ENCODE data around the gene RPS19.

GRCh38 chr19:41816761-41817160, 43.3 kb upstream of the RPS19 start:
- TF ChIP-seq, protein P1, sequence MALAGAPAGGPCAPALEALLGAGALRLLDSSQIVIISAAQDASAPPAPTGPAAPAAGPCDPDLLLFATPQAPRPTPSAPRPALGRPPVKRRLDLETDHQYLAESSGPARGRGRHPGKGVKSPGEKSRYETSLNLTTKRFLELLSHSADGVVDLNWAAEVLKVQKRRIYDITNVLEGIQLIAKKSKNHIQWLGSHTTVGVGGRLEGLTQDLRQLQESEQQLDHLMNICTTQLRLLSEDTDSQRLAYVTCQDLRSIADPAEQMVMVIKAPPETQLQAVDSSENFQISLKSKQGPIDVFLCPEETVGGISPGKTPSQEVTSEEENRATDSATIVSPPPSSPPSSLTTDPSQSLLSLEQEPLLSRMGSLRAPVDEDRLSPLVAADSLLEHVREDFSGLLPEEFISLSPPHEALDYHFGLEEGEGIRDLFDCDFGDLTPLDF (CRISPR knock-in tag; IDR thresholded peaks at IDR 0.05): no peak
- TF ChIP-seq, protein P2, sequence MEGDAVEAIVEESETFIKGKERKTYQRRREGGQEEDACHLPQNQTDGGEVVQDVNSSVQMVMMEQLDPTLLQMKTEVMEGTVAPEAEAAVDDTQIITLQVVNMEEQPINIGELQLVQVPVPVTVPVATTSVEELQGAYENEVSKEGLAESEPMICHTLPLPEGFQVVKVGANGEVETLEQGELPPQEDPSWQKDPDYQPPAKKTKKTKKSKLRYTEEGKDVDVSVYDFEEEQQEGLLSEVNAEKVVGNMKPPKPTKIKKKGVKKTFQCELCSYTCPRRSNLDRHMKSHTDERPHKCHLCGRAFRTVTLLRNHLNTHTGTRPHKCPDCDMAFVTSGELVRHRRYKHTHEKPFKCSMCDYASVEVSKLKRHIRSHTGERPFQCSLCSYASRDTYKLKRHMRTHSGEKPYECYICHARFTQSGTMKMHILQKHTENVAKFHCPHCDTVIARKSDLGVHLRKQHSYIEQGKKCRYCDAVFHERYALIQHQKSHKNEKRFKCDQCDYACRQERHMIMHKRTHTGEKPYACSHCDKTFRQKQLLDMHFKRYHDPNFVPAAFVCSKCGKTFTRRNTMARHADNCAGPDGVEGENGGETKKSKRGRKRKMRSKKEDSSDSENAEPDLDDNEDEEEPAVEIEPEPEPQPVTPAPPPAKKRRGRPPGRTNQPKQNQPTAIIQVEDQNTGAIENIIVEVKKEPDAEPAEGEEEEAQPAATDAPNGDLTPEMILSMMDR (IDR thresholded peaks at IDR 0.05): no peak
- TF ChIP-seq ETV6 (CRISPR knock-in tag; IDR thresholded peaks at IDR 0.05): no peak
